Activated CD4-positive, alpha-beta T cell treated with anti-CD3 and anti-CD28 coated beads, Interleukin-2, amount 10 ng/mL, durations not matched to agents 7 days and 5 days (primary cell): ENCODE data around the gene KLHDC8A. TPM values are rescaled to one million over a fixed set of nuclear protein-coding genes. Genes with fewer than 3 reads are reported as not detected.

Experiments used
- CTCF ChIA-PET: fragments of 350-600 bp; sonication (Branson Sonifier 250); formaldehyde crosslinking; loops from one replicate; lab custom pipeline; 2021; ENCODE audit warnings: antibody characterized with exemption; lab: Charles Lee
- POLR2A ChIA-PET: fragments of 350-600 bp; sonication (Branson Sonifier 250); formaldehyde crosslinking; loops from one replicate; lab custom pipeline; 2021; ENCODE audit warnings: antibody characterized with exemption; lab: Charles Lee
- DNase-seq: peaks from one replicate; pipeline ENCODE4 v3.0.0-alpha.2; 2020
- H3K27ac Mint-ChIP-seq: one replicate; pipeline ENCODE4 v1.8.0; 2021; ENCODE audit warnings: mild to moderate bottlenecking, moderate library complexity, mixed read lengths
- H3K27me3 Mint-ChIP-seq: one replicate; pipeline ENCODE4 v1.8.0; 2021; ENCODE audit warnings: mixed read lengths
- H3K36me3 Mint-ChIP-seq: one replicate; pipeline ENCODE4 v1.8.0; 2021; ENCODE audit warnings: low read depth, mixed read lengths
- H3K4me1 Mint-ChIP-seq: one replicate; pipeline ENCODE4 v1.8.0; 2021; ENCODE audit warnings: mixed read lengths
- H3K4me3 Mint-ChIP-seq: one replicate; pipeline ENCODE4 v1.8.0; 2021; ENCODE audit warnings: mild to moderate bottlenecking, moderate library complexity, mixed read lengths
- H3K9me3 Mint-ChIP-seq: one replicate; pipeline ENCODE4 v1.8.0; 2021; ENCODE audit warnings: mixed read lengths
- total RNA-seq, 2 experiments: library from RNA; stranded (reverse); gene quantifications; one replicate each; pipeline ENCODE4 v1.2.3, GENCODE V29; 2021

Gene KLHDC8A
- total RNA-seq, 2 experiments from 2014 or later: not detected

DNA sequence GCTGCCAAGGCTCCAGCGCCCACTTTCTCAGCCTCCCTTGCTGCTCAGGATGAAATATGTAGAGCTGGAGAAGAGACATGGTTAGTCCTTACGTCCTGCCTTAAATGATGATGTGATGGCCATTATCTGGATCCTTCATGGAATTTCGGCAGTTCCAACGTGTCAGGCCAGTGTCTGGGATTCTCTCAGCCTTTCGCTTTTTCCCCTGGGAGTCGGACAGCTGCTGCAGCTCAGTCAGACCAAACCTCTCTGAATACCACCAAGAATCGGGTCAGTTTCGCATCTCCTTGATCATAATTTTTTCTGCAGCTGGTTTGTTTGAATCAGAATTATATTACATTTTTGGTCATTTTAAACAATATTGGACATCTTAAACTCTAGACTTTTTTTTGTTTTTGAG is 22.3 kb upstream of the KLHDC8A start:
- Mint-ChIP-seq H3K27me3 (peaks cover 31% of the 10 kb centered on the region), H3K9me3 (no peaks in the 10 kb centered on the region), H3K4me1 (peaks cover 7% of the 10 kb centered on the region), H3K4me3 (no peak overlapping the region), H3K36me3 (no peaks in the 10 kb centered on the region), H3K27ac (peak overlapping the region; percentile 66)
- DNase-seq: no peak
- ChIA-PET POLR2A (no interaction called here), CTCF (no interaction called here)

DNA sequence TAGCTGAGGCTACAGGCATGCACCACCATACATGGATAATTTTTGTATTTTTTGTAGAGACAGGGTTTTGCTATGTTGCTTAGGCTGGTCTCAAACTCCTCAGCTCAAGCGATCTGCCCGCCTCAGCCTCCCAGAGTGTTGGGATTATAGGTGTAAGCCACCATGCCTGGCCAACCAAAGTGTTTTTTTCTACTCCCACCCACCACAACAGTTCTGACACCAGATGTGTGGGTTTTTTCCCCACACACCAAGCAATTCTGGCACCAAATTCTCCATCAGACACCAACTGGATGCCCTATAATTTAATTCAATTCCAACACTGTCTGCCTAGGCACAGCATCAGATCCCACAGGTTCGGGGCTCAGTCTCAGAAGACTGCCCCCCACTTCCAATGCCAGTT is 20.6 kb upstream of the KLHDC8A start:
- H3K4me3 Mint-ChIP-seq: no peak overlapping the region
- ChIA-PET POLR2A (no interaction called here), CTCF (no interaction called here)
- H3K27ac Mint-ChIP-seq: no peak overlapping the region
- H3K4me1 Mint-ChIP-seq: peaks cover 11% of the 10 kb centered on the region
- no peak for DNase-seq
- peaks cover 42% of the 10 kb centered on the region for H3K27me3 Mint-ChIP-seq
- H3K36me3 Mint-ChIP-seq: no peaks in the 10 kb centered on the region
- H3K9me3 Mint-ChIP-seq: no peaks in the 10 kb centered on the region

DNA sequence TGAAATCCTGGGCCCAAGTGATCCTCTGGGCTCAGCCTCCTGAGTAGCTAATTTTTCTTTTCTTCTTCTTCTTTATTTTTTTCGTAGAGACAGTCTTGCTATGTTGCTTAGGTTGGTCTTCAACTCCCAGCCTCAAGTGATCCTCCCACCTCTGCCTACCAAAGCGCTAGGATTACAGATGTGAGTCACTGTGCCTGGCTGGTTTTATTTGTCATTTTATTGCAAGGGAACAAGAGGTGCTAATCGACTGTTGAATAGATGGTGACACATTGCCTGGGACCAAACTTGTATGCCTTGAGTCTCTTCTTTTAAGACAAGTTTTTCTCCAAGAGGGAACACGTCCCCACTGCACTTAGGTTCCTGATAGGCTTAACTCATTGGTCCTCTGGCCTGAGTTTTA is 20.0 kb upstream of the KLHDC8A start:
- H3K9me3 Mint-ChIP-seq: no peaks in the 10 kb centered on the region
- H3K36me3 Mint-ChIP-seq: no peaks in the 10 kb centered on the region
- peaks cover 11% of the 10 kb centered on the region for H3K4me1 Mint-ChIP-seq
- peaks cover 45% of the 10 kb centered on the region for H3K27me3 Mint-ChIP-seq
- no peak overlapping the region for H3K27ac Mint-ChIP-seq
- CTCF ChIA-PET: interaction anchor here (1.2 kb wide), 1 partner anchor 103 kb away, joined by 3 read pairs; no protein-coding TSS in a partner anchor
- DNase-seq: no peak
- POLR2A ChIA-PET: no interaction called here
- no peak overlapping the region for H3K4me3 Mint-ChIP-seq

DNA sequence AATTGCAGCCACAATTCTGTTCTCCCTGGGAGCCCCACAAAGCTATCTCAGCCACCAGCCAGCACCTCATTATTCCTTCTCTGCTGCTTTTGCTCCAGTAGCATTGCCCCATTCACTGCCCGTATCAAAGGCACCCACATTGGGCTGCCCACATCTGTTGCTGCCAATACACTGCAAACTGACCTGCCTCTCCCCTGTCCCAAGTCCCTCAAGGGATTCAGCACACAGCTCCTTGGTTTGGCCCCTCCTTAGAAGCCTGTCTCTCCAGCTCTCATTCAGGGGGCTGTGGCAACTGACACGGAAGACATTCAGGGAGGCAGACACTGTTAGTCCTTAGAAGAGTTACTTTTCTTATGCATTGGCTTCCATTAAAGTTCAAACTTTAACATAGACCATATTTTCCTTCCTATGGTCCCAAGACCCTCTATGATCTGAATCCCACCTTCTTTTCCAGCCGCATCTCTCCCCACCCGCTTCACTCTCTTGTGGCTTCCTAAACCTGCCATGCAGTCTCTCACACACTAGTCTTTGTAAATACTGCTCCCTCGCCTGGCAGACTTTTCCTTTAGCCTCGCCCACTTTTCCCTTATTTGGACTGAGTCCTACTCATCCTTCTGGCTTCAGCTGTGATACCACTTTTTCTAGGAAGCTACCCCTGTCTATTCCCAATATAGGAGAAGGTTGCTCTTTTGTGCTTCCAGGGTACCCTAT is 19.3 kb upstream of the KLHDC8A start:
- POLR2A ChIA-PET: no interaction called here
- peaks cover 46% of the 10 kb centered on the region for H3K27me3 Mint-ChIP-seq

DNA sequence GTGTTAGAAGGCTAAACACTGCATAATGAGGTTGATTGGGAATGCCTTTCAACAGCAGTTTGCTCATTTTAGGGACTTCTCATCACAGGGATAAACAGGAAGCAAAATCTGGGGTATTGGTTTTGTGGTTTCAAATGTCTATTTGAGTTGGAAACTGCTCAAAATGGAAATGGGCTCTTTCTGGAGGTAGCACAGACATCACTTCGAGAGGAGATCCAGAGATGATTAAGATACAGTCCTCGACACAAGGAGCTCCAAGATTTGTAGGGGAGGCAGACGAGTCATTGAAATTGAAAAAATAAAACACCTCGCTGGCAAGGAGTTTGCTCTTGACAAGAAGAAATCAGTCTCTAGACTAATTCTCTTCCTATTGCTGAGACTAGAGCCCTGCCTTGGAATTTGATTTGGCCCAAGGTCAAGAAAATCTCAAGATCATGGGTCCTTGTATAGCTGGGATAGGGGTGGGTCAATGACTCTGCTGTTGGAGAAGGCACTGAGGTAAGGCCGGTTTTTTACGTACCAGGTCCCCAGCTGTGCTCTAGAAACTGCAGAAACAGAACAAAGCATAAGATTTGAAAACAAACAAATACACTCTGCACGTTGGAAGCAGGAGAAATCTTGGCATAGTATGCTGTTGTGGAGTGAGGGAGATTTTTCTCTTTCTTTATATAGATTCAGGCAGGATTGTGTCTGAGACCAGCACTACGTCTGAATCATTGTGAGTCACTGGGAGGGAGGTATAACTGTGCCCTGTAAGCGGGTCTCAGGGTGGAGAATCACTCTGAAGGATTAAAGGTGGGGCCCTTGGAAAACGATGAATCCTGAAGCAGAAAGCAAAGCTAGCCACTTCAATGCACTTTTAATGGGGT is 17.7 kb upstream of the KLHDC8A start:
- no peaks in the 10 kb centered on the region for H3K9me3 Mint-ChIP-seq
- ChIA-PET POLR2A (no interaction called here), CTCF (no interaction called here)
- DNase-seq: no peak
- peaks cover 11% of the 10 kb centered on the region for H3K4me1 Mint-ChIP-seq
- no peak overlapping the region for H3K27ac Mint-ChIP-seq
- H3K4me3 Mint-ChIP-seq: no peak overlapping the region
- no peaks in the 10 kb centered on the region for H3K36me3 Mint-ChIP-seq
- peaks cover 47% of the 10 kb centered on the region for H3K27me3 Mint-ChIP-seq

More for the DNA sequence above, 19.3 kb upstream of the KLHDC8A start:
- H3K27ac Mint-ChIP-seq: no peak overlapping the region
- CTCF ChIA-PET: interaction anchor here (1.2 kb wide), 1 partner anchor 103 kb away, joined by 3 read pairs; no protein-coding TSS in a partner anchor
- H3K4me3 Mint-ChIP-seq: no peak overlapping the region
- no peaks in the 10 kb centered on the region for H3K36me3 Mint-ChIP-seq
- peaks cover 11% of the 10 kb centered on the region for H3K4me1 Mint-ChIP-seq
- DNase-seq: no peak
- H3K9me3 Mint-ChIP-seq: no peaks in the 10 kb centered on the region

DNA sequence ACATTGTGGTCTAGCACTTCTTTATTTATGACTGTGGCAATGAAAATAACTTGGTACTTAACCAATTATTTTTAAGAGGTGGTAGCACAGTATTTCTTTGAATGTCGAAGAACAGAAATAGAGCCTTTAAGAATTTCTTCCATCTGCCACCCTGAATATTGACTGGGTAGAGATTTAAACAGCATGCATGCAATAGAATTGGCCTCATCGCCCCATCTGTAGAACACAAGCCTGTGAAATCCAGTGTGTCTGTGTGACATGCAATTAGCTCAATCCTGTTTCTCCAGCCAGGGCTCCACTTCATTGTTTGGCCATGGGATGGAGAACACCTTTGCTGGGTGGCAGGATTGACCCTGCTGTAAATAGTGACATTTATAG is 17.1 kb upstream of the KLHDC8A start:
- ChIA-PET POLR2A (no interaction called here), CTCF (no interaction called here)
- H3K27ac Mint-ChIP-seq: no peak overlapping the region
- H3K4me3 Mint-ChIP-seq: no peak overlapping the region
- no peaks in the 10 kb centered on the region for H3K36me3 Mint-ChIP-seq
- no peaks in the 10 kb centered on the region for H3K9me3 Mint-ChIP-seq
- no peak for DNase-seq
- peaks cover 11% of the 10 kb centered on the region for H3K4me1 Mint-ChIP-seq
- peaks cover 43% of the 10 kb centered on the region for H3K27me3 Mint-ChIP-seq

DNA sequence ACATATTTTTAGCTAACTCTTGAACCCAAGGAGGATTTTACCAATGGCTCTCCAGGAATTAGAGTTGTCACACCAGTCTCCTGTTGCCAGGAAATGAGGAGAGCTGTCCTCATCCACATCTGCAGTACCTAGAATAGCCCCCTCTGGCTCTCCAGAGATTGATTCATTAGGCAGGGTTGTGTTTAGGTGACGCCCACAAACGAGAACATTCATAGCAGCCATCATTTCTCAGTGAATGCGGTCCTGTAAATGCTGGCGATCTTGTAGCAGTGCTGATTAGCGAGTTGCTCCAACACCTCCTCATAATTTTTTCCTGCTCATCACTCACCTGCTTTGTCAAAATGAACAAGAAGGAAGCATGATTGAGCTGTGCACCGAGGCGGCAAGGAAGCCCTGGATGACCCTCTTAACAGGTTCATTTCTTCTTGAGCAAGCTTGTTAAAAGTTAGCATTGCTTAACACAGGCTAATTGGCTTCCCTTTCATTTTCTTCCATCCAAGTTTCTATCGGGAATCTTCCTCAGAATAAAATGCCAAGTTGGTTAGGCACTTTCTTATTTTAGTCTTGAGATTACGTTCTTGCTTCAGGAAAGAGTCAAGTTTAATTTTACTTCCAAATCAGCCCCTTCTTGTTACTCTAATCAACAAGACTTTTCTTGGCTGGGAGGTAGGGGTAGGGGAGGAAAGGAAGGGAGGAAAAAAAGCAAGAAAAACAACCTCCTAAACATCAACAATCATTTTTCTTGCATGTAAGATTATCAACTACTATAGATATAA is 16.5 kb upstream of the KLHDC8A start:
- H3K27me3 Mint-ChIP-seq: peaks cover 43% of the 10 kb centered on the region
- CTCF ChIA-PET: interaction anchor here (0.6 kb wide), 1 partner anchor 33 kb away, joined by 3 read pairs; no protein-coding TSS in a partner anchor
- H3K4me3 Mint-ChIP-seq: no peak overlapping the region
- POLR2A ChIA-PET: no interaction called here
- no peak overlapping the region for H3K27ac Mint-ChIP-seq
- no peaks in the 10 kb centered on the region for H3K36me3 Mint-ChIP-seq
- peaks cover 11% of the 10 kb centered on the region for H3K4me1 Mint-ChIP-seq
- DNase-seq: no peak
- H3K9me3 Mint-ChIP-seq: no peaks in the 10 kb centered on the region

DNA sequence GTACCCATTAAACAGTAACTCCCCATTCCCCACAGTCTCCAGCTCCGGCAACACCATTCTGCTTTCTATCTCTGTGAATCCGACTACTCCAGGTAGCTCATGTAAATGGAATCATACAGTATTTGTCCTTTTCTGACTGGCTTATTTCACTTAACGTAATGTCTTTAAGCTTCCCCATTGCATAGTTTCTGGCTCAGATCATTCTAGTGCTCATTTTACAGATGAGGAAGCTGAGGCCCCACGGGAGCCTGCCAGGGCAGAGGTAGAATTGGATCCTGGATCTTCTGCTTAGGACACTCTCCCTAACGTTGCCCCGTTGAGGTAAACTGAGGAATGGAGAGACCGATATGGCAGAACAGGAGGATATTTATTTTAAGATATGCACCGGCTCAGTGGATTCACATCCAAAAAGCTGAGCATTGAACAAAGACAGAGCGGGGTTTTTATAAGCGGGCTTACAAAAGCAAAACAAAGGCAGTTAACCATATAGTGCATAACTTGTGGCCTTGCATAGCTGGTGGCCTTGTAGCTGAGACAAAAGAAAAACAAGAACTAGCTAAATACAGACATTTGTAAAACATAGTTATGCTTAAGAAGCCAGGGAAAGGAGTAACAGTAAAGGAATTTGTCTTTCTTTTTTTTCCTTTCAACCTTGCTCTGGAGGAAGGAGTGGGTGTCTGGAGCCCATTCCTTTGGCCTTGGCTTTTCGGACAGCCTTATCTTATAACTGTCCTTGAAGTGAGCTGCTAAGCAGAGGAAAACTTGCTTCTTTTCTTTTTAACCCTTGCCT is 15.3 kb upstream of the KLHDC8A start:
- no peaks in the 10 kb centered on the region for H3K9me3 Mint-ChIP-seq
- H3K27me3 Mint-ChIP-seq: peaks cover 36% of the 10 kb centered on the region
- H3K4me1 Mint-ChIP-seq: peaks cover 11% of the 10 kb centered on the region
- no peak overlapping the region for H3K4me3 Mint-ChIP-seq
- POLR2A ChIA-PET: no interaction called here
- CTCF ChIA-PET: no interaction called here
- H3K36me3 Mint-ChIP-seq: no peaks in the 10 kb centered on the region
- no peak overlapping the region for H3K27ac Mint-ChIP-seq
- DNase-seq: no peak

DNA sequence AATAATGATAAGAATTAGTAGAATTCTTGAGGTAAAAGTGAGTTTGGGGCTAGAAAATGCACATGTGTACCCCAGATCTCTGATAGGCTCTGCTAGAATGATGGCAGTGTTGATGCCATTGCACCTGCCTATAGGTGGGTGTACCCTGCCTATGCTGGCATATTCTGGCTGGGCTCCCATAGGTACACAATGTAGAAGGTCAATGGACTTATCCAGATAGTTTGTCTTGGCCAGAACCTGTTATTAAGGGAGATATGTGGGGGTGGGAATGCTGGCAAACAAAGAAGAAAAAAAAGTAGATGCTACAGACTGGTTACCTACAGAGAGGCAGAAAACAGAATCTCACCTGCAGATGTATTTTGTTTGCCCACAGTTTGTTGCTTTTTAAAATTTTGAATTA is 14.1 kb upstream of the KLHDC8A start:
- Mint-ChIP-seq H3K4me1 (peaks cover 11% of the 10 kb centered on the region), H3K36me3 (no peaks in the 10 kb centered on the region), H3K27ac (no peak overlapping the region), H3K27me3 (peaks cover 31% of the 10 kb centered on the region), H3K9me3 (no peaks in the 10 kb centered on the region), H3K4me3 (no peak overlapping the region)
- DNase-seq: no peak
- ChIA-PET CTCF (no interaction called here), POLR2A (no interaction called here)

DNA sequence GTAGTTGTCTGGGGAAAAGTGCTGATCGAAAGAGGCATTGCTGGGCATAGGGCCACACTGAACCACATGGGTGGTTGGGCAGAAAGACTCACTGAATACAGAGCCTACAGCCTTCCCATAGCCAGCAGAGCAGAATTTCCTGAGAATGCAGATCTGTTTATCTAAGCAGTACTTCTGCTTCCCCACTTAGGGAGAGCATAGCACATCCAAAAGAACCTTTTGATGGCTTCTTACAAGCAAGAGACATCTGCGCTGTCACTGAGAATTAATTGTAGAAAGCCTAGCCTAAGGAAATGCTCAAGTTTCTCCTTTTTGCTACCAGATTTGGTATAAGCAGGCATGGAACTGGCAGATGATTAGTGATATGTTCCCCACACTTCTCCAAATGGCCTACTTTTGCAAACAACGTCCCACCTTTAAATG is 13.0 kb upstream of the KLHDC8A start:
- Mint-ChIP-seq H3K36me3 (no peaks in the 10 kb centered on the region), H3K4me3 (no peak overlapping the region), H3K27ac (no peak overlapping the region), H3K4me1 (peaks cover 11% of the 10 kb centered on the region), H3K27me3 (peaks cover 26% of the 10 kb centered on the region), H3K9me3 (no peaks in the 10 kb centered on the region)
- ChIA-PET CTCF (interaction anchor here (0.7 to 1.3 kb wide), 2 partner anchors 11 to 115 kb away, joined by 3 read pairs; no protein-coding TSS in a partner anchor), POLR2A (no interaction called here)
- no peak for DNase-seq

DNA sequence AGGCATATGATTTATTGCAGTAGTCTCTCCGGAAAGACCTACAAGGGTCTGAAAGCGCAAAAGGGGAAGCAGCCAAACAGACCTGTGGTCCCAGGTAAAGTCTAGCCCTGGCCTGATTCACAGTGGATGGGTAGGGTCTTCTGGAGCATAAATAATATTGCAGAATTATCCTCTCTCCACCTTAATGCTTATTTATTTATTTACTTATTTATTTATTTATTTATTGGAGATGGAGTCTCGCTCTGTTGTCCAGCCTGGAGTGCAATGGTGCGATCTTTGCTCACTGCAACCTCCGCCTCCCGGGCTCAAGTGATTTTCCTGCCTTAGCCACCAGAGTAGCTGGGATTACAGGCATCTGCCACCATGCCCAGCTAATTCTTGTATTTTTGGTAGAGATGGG is 11.8 kb upstream of the KLHDC8A start:
- no peak overlapping the region for H3K4me3 Mint-ChIP-seq
- H3K27me3 Mint-ChIP-seq: peaks cover 17% of the 10 kb centered on the region
- H3K36me3 Mint-ChIP-seq: no peaks in the 10 kb centered on the region
- ChIA-PET CTCF (interaction anchor here (1.3 kb wide), 1 partner anchor 12 kb away, joined by 3 read pairs; no protein-coding TSS in a partner anchor), POLR2A (no interaction called here)
- H3K4me1 Mint-ChIP-seq: no peaks in the 10 kb centered on the region
- no peaks in the 10 kb centered on the region for H3K9me3 Mint-ChIP-seq
- no peak for DNase-seq
- no peak overlapping the region for H3K27ac Mint-ChIP-seq

DNA sequence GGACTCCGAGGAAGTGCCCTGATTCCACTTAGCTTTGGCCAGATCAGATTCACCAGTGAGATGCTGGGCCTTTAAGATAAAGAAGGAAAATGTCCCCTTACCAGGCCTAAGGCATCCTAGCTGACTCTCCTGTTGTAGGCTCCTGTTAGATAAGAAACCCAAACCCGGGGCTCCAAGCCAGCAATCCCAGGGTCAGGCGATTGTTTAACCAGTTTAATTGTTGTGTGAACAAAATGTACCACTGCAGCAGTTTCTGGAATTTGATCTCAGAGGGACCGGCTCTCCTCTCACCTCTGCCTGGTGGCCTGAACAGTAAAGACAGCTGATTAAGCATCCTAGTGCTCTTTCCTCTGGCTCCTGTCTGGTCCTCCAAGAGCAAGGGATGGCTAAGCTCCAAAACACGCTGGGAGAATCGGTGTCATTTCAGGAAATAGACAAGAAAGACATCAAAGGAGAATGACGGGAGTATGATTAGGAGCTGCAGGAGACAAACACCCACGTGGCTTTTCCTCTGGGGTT is 9.3 kb upstream of the KLHDC8A start:
- DNase-seq: no peak
- Mint-ChIP-seq H3K9me3 (no peaks in the 10 kb centered on the region), H3K36me3 (no peaks in the 10 kb centered on the region), H3K4me3 (no peak overlapping the region), H3K27ac (no peak overlapping the region), H3K4me1 (no peaks in the 10 kb centered on the region), H3K27me3 (peaks cover 9% of the 10 kb centered on the region)
- POLR2A ChIA-PET: no interaction called here
- CTCF ChIA-PET: interaction anchor here (1.3 kb wide), 1 partner anchor 11 kb away, joined by 4 read pairs; no protein-coding TSS in a partner anchor
